Left lobe of liver (tissue), 1 donor: Measurements from ENCODE around the gene RPE65. TPM values are rescaled to one million over a fixed set of nuclear protein-coding genes. Genes with fewer than 3 reads are reported as not detected.

Source experiments
- total RNA-seq: library from RNA; stranded (reverse); gene quantifications from one replicate; pipeline ENCODE4 v1.2.1, GENCODE V29; 2021
- donor health status: DM: no; HTN: yes; CAD: no.

The RPE65 gene
- total RNA-seq, 1 donor from 2014 or later, result not detected

Other genes with a start within 250 kb of the RPE65 start
- 11.2 TPM for gene WLS, start 217.4 kb downstream of the RPE65 start, total RNA-seq
- 0.25 TPM for gene DEPDC1, start 47.1 kb upstream of the RPE65 start, total RNA-seq